Measurements from ENCODE around the gene CSK.

DNA sequence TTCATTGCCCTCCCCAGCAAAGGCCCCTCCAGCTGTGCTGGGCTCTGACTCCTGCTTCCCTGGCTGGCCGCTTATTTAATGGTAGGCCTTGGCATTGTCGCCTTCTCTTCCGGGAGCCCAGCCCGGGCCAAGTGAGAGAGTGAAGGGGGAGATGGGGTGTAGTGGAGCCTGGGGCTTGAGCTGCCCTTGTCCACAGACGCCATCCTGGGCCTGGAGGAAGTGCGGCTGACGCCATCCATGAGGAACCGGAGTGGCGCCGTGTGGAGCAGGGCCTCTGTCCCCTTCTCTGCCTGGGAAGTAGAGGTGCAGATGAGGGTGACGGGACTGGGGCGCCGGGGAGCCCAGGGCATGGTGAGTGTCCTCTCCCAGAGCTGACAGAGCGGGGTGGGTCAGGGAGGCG lies 34.1 kb downstream of the CSK start:
- TF ChIP-seq, protein P1, sequence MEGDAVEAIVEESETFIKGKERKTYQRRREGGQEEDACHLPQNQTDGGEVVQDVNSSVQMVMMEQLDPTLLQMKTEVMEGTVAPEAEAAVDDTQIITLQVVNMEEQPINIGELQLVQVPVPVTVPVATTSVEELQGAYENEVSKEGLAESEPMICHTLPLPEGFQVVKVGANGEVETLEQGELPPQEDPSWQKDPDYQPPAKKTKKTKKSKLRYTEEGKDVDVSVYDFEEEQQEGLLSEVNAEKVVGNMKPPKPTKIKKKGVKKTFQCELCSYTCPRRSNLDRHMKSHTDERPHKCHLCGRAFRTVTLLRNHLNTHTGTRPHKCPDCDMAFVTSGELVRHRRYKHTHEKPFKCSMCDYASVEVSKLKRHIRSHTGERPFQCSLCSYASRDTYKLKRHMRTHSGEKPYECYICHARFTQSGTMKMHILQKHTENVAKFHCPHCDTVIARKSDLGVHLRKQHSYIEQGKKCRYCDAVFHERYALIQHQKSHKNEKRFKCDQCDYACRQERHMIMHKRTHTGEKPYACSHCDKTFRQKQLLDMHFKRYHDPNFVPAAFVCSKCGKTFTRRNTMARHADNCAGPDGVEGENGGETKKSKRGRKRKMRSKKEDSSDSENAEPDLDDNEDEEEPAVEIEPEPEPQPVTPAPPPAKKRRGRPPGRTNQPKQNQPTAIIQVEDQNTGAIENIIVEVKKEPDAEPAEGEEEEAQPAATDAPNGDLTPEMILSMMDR (IDR thresholded peaks at IDR 0.05), result no peak
- TF ChIP-seq EZH2 (IDR thresholded peaks at IDR 0.05; ENCODE audit: borderline replicate concordance, insufficient read depth, low read depth, low read length, poor library complexity, severe bottlenecking), result no peak

Measured in B cell (primary cell).